Measurements from ENCODE around the gene ALOX12.

The ALOX12 gene

DNA sequence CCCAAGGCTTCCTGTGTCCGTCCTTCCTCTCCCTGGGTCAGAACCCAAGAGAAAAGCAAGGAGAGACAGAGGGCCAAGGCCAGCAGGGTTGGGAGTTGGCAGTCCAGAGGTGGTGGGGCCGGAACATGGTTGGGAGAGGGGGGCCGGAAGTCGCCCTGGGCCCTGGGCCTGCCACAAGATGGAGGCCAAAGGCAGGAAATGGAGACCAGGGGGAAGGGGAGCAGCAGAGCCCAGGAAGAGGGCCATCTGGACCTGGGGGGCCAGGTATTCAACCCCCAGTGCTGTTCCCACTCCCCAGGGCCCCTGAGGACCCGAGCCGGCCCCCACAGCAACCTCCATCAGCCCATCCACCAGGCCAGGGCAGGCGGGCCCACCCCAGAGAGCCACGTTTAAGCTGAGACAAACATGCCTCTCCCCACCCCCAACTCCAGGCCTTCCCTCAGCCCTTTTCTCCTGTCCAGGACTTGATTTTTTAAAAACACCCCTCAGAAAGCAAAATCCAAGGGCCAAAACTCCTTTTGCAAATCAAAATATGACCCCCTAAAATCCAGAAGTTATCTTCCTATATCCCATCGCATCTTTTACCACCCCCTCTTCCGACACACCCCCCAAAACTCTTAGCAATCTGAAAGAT, 22.6 kb downstream of the ALOX12 start:
- Mint-ChIP-seq H3K4me1 (peaks cover 91% of the 10 kb centered on the region), H3K36me3 (ENCODE audit: low read depth) (no peaks in the 10 kb centered on the region), H3K4me3 (peak overlapping the region; percentile 50), H3K27me3 (ENCODE audit: low read depth, poor library complexity) (peaks cover 24% of the 10 kb centered on the region), H3K9me3 (no peaks in the 10 kb centered on the region), H3K27ac (peak overlapping the region; percentile 62)
- DNase-seq: no peak
- TF ChIP-seq, protein P1, sequence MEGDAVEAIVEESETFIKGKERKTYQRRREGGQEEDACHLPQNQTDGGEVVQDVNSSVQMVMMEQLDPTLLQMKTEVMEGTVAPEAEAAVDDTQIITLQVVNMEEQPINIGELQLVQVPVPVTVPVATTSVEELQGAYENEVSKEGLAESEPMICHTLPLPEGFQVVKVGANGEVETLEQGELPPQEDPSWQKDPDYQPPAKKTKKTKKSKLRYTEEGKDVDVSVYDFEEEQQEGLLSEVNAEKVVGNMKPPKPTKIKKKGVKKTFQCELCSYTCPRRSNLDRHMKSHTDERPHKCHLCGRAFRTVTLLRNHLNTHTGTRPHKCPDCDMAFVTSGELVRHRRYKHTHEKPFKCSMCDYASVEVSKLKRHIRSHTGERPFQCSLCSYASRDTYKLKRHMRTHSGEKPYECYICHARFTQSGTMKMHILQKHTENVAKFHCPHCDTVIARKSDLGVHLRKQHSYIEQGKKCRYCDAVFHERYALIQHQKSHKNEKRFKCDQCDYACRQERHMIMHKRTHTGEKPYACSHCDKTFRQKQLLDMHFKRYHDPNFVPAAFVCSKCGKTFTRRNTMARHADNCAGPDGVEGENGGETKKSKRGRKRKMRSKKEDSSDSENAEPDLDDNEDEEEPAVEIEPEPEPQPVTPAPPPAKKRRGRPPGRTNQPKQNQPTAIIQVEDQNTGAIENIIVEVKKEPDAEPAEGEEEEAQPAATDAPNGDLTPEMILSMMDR (IDR thresholded peaks at IDR 0.05): no peak

DNA sequence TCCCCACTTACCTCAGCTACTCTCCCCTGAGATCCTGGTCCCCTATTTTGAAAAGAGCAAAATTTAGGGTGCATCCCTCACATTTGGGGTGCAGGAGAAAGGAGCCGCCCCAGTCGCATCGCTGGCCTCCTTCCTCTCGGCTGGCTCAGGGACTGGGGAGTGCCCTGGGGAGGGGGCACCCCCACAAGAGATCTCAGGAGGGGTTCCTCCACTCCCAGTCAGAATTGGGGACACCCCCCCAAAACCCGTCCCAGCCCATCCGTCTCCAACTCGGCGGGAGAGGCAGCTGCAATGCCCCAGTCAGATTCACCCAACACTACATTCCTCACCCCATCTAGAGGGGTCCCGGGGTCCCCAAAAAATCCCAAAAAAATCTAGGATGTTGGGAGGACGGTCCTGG, 23.5 kb downstream of the ALOX12 start:
- Mint-ChIP-seq H3K27me3 (ENCODE audit: low read depth, poor library complexity) (peaks cover 32% of the 10 kb centered on the region), H3K36me3 (ENCODE audit: low read depth) (no peaks in the 10 kb centered on the region), H3K9me3 (no peaks in the 10 kb centered on the region), H3K4me1 (peaks cover 83% of the 10 kb centered on the region), H3K27ac (peak overlapping the region; percentile 36), H3K4me3 (peak overlapping the region; percentile 40)
- no peak for DNase-seq
- TF ChIP-seq, protein P1 (IDR thresholded peaks at IDR 0.05): no peak

DNA sequence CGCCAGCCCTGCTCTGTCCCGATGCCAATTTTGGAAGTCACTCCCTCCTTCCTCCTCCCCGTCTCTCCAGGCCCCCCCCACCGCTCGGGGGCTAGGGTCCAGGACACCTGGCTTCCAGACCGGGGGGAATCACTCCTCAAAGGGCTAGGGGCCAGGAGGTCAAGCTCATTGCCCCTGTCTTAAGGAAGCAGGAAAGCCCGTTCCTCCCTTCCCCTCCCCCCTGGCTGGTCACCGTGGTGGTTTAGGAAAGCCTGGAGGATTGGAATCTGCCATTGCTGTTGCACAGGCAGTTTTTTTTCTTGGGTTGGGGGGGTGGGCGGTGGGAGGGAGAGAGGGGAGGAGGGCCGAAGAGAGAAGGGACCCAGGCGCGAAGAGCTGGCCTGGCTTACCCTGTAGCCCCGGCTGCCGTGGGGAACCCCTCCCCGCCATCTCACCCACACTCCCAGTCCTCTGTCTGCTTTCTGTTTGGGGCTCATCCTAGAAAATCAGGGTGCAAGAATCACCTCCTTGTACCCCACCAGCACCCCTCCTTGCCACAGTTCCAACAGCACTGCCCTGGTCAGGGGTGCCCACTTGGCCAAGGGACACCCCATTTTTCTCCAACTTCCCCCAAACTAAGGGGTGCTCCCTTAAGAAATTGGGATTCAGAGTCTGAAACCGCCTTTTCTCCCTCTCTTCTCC, 24.1 kb downstream of the ALOX12 start:
- peak overlapping the region; percentile 36 for H3K27ac Mint-ChIP-seq
- peak; percentile 60 for DNase-seq
- no peaks in the 10 kb centered on the region for H3K36me3 Mint-ChIP-seq (ENCODE audit: low read depth)
- H3K4me1 Mint-ChIP-seq: peaks cover 80% of the 10 kb centered on the region
- no peaks in the 10 kb centered on the region for H3K9me3 Mint-ChIP-seq
- peaks cover 34% of the 10 kb centered on the region for H3K27me3 Mint-ChIP-seq (ENCODE audit: low read depth, poor library complexity)
- TF ChIP-seq, protein P1 (IDR thresholded peaks at IDR 0.05): no peak
- peak overlapping the region; percentile 40 for H3K4me3 Mint-ChIP-seq

DNA sequence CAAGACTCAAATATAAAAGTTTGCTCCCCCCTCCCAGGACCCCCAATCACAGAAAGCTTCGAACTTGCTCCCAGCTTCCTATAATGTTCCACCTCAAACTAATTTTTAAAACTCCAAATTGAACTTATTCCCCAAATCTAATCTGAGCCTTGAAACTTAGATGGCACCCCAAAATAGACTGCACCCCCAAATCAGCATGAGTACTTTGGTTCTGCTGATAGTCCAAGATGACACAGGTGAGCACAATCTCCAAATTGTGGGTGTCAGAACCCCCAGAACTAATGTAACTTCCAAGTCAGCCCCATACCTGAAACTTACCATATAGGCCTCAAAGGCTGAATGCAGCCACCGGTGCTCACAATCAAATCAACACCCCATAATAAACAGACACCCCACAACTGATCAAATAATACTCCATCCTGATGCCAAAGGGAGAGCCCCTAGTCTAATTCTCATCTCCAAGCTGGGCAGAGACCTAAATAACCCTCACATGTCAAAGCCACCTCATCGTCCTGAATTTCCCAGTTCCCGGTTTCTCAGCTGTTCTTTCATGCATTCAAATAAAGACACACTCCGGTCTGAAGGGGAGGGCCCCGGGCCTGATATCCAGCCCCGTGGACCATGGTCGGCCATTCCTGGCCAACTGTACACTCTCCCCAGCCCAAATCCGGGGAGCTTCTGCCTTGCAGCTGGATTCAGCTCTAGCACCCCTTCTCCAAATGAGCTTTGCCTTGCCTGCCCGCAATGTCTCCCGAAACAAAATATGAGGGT, 25.2 kb downstream of the ALOX12 start:
- TF ChIP-seq, protein P1 (IDR thresholded peaks at IDR 0.05): no peak
- no peak for DNase-seq
- no peaks in the 10 kb centered on the region for H3K9me3 Mint-ChIP-seq
- H3K27me3 Mint-ChIP-seq (ENCODE audit: low read depth, poor library complexity): peaks cover 39% of the 10 kb centered on the region
- peaks cover 69% of the 10 kb centered on the region for H3K4me1 Mint-ChIP-seq
- H3K27ac Mint-ChIP-seq: no peak overlapping the region
- no peaks in the 10 kb centered on the region for H3K36me3 Mint-ChIP-seq (ENCODE audit: low read depth)
- H3K4me3 Mint-ChIP-seq: peak overlapping the region; percentile 52

DNA sequence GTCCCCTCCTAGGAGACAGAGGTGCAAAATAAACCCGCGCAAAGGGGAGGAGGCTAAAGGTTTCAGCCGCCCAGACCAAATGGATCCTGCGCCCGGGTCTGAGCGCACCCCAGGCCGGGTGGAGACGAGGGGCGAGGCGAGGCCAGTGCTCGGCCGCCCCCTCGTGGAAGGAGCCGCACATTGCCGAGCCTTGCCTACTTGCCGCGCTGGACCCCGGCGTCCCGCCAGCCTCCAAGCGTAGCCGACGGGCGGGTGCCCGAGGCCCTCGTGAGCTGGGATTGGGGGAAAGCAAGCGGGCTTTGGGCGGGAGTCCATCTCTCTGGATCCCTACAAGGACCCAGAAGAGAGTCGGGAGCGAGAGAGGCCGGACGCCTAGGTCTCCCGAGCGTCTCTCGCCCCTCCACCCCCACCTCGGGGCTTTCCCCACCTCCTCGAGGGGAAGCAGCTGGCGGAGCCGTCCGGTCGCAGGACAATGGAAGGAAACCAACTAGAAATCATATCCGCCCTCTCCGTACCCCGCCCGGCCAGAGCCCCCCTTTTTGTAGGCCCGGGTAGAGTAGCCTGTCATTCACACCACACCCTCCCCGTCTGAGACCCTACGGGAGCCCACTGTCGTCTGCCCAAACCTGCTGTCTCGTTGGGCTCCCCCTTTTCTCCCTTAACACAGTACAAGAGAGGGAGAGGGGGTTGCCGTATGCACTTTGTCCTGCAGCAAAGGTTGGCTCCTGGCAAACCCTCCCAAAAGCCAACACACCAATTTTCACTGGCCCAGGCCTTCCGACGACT, 26.3 kb downstream of the ALOX12 start:
- Mint-ChIP-seq H3K27me3 (ENCODE audit: low read depth, poor library complexity) (peaks cover 41% of the 10 kb centered on the region), H3K9me3 (no peaks in the 10 kb centered on the region), H3K4me1 (peaks cover 58% of the 10 kb centered on the region), H3K4me3 (peak overlapping the region; percentile 74), H3K27ac (no peak overlapping the region), H3K36me3 (ENCODE audit: low read depth) (no peaks in the 10 kb centered on the region)
- TF ChIP-seq, protein P1 (IDR thresholded peaks at IDR 0.05): peak; percentile 91
- DNase-seq: peak; percentile 89

All from nephron progenitor cell (in vitro differentiated cells).